Stimulated activated CD8-positive, alpha-beta memory T cell treated with anti-CD3 and anti-CD28 coated beads, Interleukin-15, amount 100 ng/mL, for 24 hours (primary cell): ENCODE data around the gene VWA8.
"Not testable (repeated sequence)": the region's sequence is repeated elsewhere in the genome, so short reads cannot be mapped to it uniquely, and the experiment has no call there.

Source experiments
- DNase-seq: peaks from one replicate; pipeline ENCODE4 v3.0.0-alpha.2; 2020; ENCODE audit warnings: low read depth

Gene VWA8

GRCh38 chr13:41582027-41582463 is 378.9 kb downstream of the VWA8 start:
- DNase-seq: no peak

- DNase-seq: no peak
Measured at GRCh38 chr13:41580345-41580744, 380.6 kb downstream of the VWA8 start.

- DNase-seq: no peak
Measured at GRCh38 chr13:41579881-41580280, 381.0 kb downstream of the VWA8 start.

- DNase-seq: no peak
Measured at GRCh38 chr13:41579168-41579567, 381.7 kb downstream of the VWA8 start.

GRCh38 chr13:41578371-41578770 is 382.5 kb downstream of the VWA8 start:
- DNase-seq: no peak

GRCh38 chr13:41577436-41577835 is 383.5 kb downstream of the VWA8 start:
- DNase-seq: no peak

- not testable (repeated sequence) for DNase-seq
Measured at GRCh38 chr13:41573640-41574039, 387.3 kb downstream of the VWA8 start.

- DNase-seq: not testable (repeated sequence)
Measured at GRCh38 chr13:41571817-41572340, 389.0 kb downstream of the VWA8 start.

- no peak for DNase-seq
Measured at GRCh38 chr13:41568972-41569351, 391.9 kb downstream of the VWA8 start.

GRCh38 chr13:41568143-41568971 is 392.6 kb downstream of the VWA8 start:
- no peak for DNase-seq

GRCh38 chr13:41567363-41567762 is 393.5 kb downstream of the VWA8 start:
- no peak for DNase-seq

- no peak for DNase-seq
Measured at GRCh38 chr13:41565846-41566245, 395.1 kb downstream of the VWA8 start.

- DNase-seq: no peak
Measured at GRCh38 chr13:41565216-41565615, 395.7 kb downstream of the VWA8 start.

GRCh38 chr13:41563984-41564365 is 396.9 kb downstream of the VWA8 start:
- DNase-seq: no peak

GRCh38 chr13:41563341-41563983 is 397.4 kb downstream of the VWA8 start:
- no peak for DNase-seq

GRCh38 chr13:41562541-41563178 is 398.2 kb downstream of the VWA8 start:
- no peak for DNase-seq

- DNase-seq: no peak
Measured at GRCh38 chr13:41562083-41562482, 398.8 kb downstream of the VWA8 start.

GRCh38 chr13:41561170-41561569 is 399.7 kb downstream of the VWA8 start:
- DNase-seq: no peak

GRCh38 chr13:41558781-41559560 is 401.9 kb downstream of the VWA8 start:
- no peak for DNase-seq

GRCh38 chr13:41557719-41558118 is 403.2 kb downstream of the VWA8 start:
- DNase-seq: no peak

GRCh38 chr13:41554626-41555386 is 406.1 kb downstream of the VWA8 start:
- no peak for DNase-seq
